ENCODE measurements around the gene ARSB.
"Not testable (repeated sequence)": the region's sequence is repeated elsewhere in the genome, so short reads cannot be mapped to it uniquely, and the experiment has no call there.

The ARSB gene

GRCh38 chr5:78993165-78993564 is 8.1 kb upstream of the ARSB start:
- no peak for DNase-seq

GRCh38 chr5:78992146-78992545 is 7.0 kb upstream of the ARSB start:
- no peak for DNase-seq

- no peak for DNase-seq
Observed at GRCh38 chr5:78989080-78989479, 4.0 kb upstream of the ARSB start.

GRCh38 chr5:78985725-78986223 is 664 bp upstream of the ARSB start:
- no peak for DNase-seq

- peak; percentile 79 for DNase-seq
Observed at GRCh38 chr5:78984439-78985115, 533 bp downstream of the ARSB start.

GRCh38 chr5:78983601-78984438 is 1.3 kb downstream of the ARSB start:
- DNase-seq = peak; percentile 40

GRCh38 chr5:78983194-78983593 is 1.9 kb downstream of the ARSB start:
- DNase-seq = not testable (repeated sequence)

GRCh38 chr5:78979909-78980308 is 5.2 kb downstream of the ARSB start:
- no peak for DNase-seq

- DNase-seq = no peak
Observed at GRCh38 chr5:78979117-78979742, 5.9 kb downstream of the ARSB start.

GRCh38 chr5:78975035-78975434 is 10.1 kb downstream of the ARSB start:
- DNase-seq = no peak

GRCh38 chr5:78974601-78975000 is 10.5 kb downstream of the ARSB start:
- no peak for DNase-seq

GRCh38 chr5:78974011-78974410 is 11.1 kb downstream of the ARSB start:
- no peak for DNase-seq

- no peak for DNase-seq
Observed at GRCh38 chr5:78972654-78973428, 12.3 kb downstream of the ARSB start.

GRCh38 chr5:78971998-78972397 is 13.1 kb downstream of the ARSB start:
- DNase-seq = no peak

GRCh38 chr5:78968781-78969180 is 16.3 kb downstream of the ARSB start:
- DNase-seq = no peak

- peak; percentile 27 for DNase-seq
Observed at GRCh38 chr5:78964889-78965288, 20.2 kb downstream of the ARSB start.

- DNase-seq = no peak
Observed at GRCh38 chr5:78961743-78962142, 23.4 kb downstream of the ARSB start.

GRCh38 chr5:78959767-78960166 is 25.3 kb downstream of the ARSB start:
- DNase-seq = no peak

- DNase-seq = no peak
Observed at GRCh38 chr5:78958672-78959445, 26.3 kb downstream of the ARSB start.

GRCh38 chr5:78956901-78957300 is 28.2 kb downstream of the ARSB start:
- DNase-seq = no peak

GRCh38 chr5:78953092-78953800 is 31.9 kb downstream of the ARSB start:
- DNase-seq = no peak

Measured in DMS79 (cell line).